ENCODE results near the gene GRIK5. TPM values are rescaled to one million over a fixed set of nuclear protein-coding genes. Genes with fewer than 3 reads are reported as not detected.

Gene GRIK5
- total and polyA plus RNA-seq, 4 donors, result 0.26 to 1.6 (median 0.55) TPM

GRCh38 chr19:41959056-41960053, 110.7 kb downstream of the GRIK5 start, which contains the start of gene RABAC1:
RABAC1 (minus strand) TSS chr19:41959321; CDS start chr19:41959292, 29 bp downstream.
- no peak for TF ChIP-seq CTCF (IDR thresholded peaks at IDR 0.05; ENCODE audit: control extremely low read depth, extremely low read depth)
- ATAC-seq (ENCODE audit: insufficient read depth, low FRiP score) (peak; percentile 88), DNase-seq (peak; percentile 94 to 95 (median 94))
- Histone ChIP-seq H3K9me3 (ENCODE audit: control insufficient read depth in 4 of 4, insufficient read depth in 3 of 4, low read length in 3 of 4) (no peaks in the 10 kb centered on the region), H3K27me3 (ENCODE audit: control insufficient read depth in 3 of 3, insufficient read depth in 3 of 3, low read length in 2 of 3) (no peaks in the 10 kb centered on the region), H3K36me3 (ENCODE audit: control insufficient read depth in 4 of 4, insufficient read depth in 4 of 4, low read length in 4 of 4) (peaks cover 0 to 14% (median 1%) of the 10 kb centered on the region in 4 donors), H3K4me3 (peak within 1 kb of the TSS; percentile 93), H3K9ac (ENCODE audit: insufficient read depth in 1 of 2, low read length in 2 of 2) (peak within 1 kb of the TSS; percentile 73 to 81), H3K4me1 (ENCODE audit: control insufficient read depth in 5 of 5, insufficient read depth in 5 of 5, low read length in 5 of 5) (peaks cover 0 to 19% (median 8%) of the 10 kb centered on the region in 5 donors), H3K27ac (ENCODE audit: low read depth in 1 of 2, low read length in 1 of 2) (peak within 1 kb of the TSS; percentile 77 to 94)
- WGBS, 2 donors, result 5% methylated on average over 46 of the region's 46 CpGs

- H3K27ac ChIP-seq (ENCODE audit: low read depth in 1 of 2, low read length in 1 of 2), result peak overlapping the region; percentile 77 to 94
- H3K4me1 ChIP-seq (ENCODE audit: control insufficient read depth in 5 of 5, insufficient read depth in 5 of 5, low read length in 5 of 5), result peaks cover 0 to 19% (median 8%) of the 10 kb centered on the region in 5 donors
- ATAC-seq (ENCODE audit: insufficient read depth, low FRiP score) (peak; percentile 77), DNase-seq (peak; percentile 78 to 85 (median 83))
- H3K27me3 ChIP-seq (ENCODE audit: control insufficient read depth in 3 of 3, insufficient read depth in 3 of 3, low read length in 2 of 3), result no peaks in the 10 kb centered on the region
- H3K4me3 ChIP-seq, result peak overlapping the region; percentile 93
- 1 to 2% methylated on average over 42 to 43 of the region's 43 CpGs for WGBS, 2 donors
- H3K9me3 ChIP-seq (ENCODE audit: control insufficient read depth in 4 of 4, insufficient read depth in 3 of 4, low read length in 3 of 4), result no peaks in the 10 kb centered on the region
- H3K36me3 ChIP-seq (ENCODE audit: control insufficient read depth in 4 of 4, insufficient read depth in 4 of 4, low read length in 4 of 4), result peaks cover 0 to 14% (median 1%) of the 10 kb centered on the region in 4 donors
- TF ChIP-seq CTCF (IDR thresholded peaks at IDR 0.05; ENCODE audit: control extremely low read depth, extremely low read depth), result no peak
- H3K9ac ChIP-seq (ENCODE audit: insufficient read depth in 1 of 2, low read length in 2 of 2), result peak overlapping the region; percentile 73 to 81
Measured at GRCh38 chr19:41958367-41959055, 111.5 kb downstream of the GRIK5 start.

DNA sequence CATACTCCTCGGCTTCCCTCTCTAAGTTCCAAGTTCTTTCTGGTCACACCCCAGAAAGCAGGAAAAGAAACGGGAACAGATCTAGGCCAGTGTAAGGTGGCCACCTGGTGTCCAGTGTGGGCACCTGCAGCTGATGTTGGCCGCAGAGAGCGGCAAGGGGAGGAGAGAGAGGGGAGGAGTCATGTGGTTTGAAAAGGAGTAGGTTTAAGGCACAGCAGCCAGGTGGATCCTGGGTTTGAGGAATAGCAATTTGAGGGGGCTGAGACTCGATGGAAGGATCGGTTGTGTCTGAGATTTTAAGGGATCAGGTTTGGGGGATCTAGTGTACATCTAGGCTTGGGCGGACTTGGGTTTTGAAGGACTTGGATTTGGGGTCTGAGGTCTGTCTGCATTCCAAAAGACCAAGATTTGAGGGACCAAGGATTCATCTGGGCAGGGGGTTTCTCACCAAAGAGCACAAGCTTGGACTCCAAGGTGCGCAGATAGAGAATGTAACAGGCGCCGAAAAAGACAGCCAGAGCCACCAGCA, 112.1 kb downstream of the GRIK5 start:
- Histone ChIP-seq H3K27ac (ENCODE audit: low read depth in 1 of 2, low read length in 1 of 2) (peak overlapping the region in 1 of 2 donors; percentile 94), H3K4me1 (ENCODE audit: control insufficient read depth in 5 of 5, insufficient read depth in 5 of 5, low read length in 5 of 5) (peaks cover 0 to 19% (median 8%) of the 10 kb centered on the region in 5 donors), H3K4me3 (no peak overlapping the region), H3K36me3 (ENCODE audit: control insufficient read depth in 4 of 4, insufficient read depth in 4 of 4, low read length in 4 of 4) (peaks cover 0 to 14% (median 1%) of the 10 kb centered on the region in 4 donors), H3K27me3 (ENCODE audit: control insufficient read depth in 3 of 3, insufficient read depth in 3 of 3, low read length in 2 of 3) (no peaks in the 10 kb centered on the region), H3K9me3 (ENCODE audit: control insufficient read depth in 4 of 4, insufficient read depth in 3 of 4, low read length in 3 of 4) (no peaks in the 10 kb centered on the region), H3K9ac (ENCODE audit: insufficient read depth in 1 of 2, low read length in 2 of 2) (peak overlapping the region in 1 of 2 donors; percentile 81)
- DNase-seq (peak; percentile 74 to 84 (median 83)), ATAC-seq (ENCODE audit: insufficient read depth, low FRiP score) (peak; percentile 58)
- peak; percentile 73 for TF ChIP-seq CTCF (IDR thresholded peaks at IDR 0.05; ENCODE audit: control extremely low read depth, extremely low read depth)
- 18 to 21% methylated on average over 10 of the region's 10 CpGs for WGBS, 2 donors

Data from lung (tissue), 12 donors.